Stimulated activated naive CD8-positive, alpha-beta T cell treated with anti-CD3 and anti-CD28 coated beads, Interleukin-15, amount 100 ng/mL, for 72 hours (primary cell): ENCODE results near the gene PCSK6.

Experiments
- ATAC-seq: fragments of 150-1000 bp; cut with Tn5 transposase; 2 replicates; pipeline ENCODE4 v1.10.0; 2021; ENCODE audit warnings: mild to moderate bottlenecking, moderate library complexity
- DNase-seq, 2 donors: peaks; one replicate each; pipeline ENCODE4 v3.0.0; 2021 to 2022
- H3K27ac Mint-ChIP-seq, 2 donors: one replicate each; pipeline ENCODE4 v1.8.0; 2022; ENCODE audit warnings: mild to moderate bottlenecking in 2 of 2, mixed read lengths in 2 of 2, moderate library complexity in 2 of 2
- H3K27me3 Mint-ChIP-seq: one replicate; pipeline ENCODE4 v1.8.0; 2022; ENCODE audit warnings: mixed read lengths
- H3K4me1 Mint-ChIP-seq: one replicate; pipeline ENCODE4 v1.8.0; 2022; ENCODE audit warnings: mild to moderate bottlenecking, mixed read lengths
- H3K4me3 Mint-ChIP-seq, 2 donors: one replicate each; pipeline ENCODE4 v1.8.0; 2022; ENCODE audit warnings: mild to moderate bottlenecking in 2 of 2, mixed read lengths in 2 of 2, moderate library complexity in 1 of 2
- H3K9me3 Mint-ChIP-seq, 2 donors: one replicate each; pipeline ENCODE4 v1.8.0; 2022; ENCODE audit warnings: mixed read lengths in 2 of 2

PCSK6 gene

DNA sequence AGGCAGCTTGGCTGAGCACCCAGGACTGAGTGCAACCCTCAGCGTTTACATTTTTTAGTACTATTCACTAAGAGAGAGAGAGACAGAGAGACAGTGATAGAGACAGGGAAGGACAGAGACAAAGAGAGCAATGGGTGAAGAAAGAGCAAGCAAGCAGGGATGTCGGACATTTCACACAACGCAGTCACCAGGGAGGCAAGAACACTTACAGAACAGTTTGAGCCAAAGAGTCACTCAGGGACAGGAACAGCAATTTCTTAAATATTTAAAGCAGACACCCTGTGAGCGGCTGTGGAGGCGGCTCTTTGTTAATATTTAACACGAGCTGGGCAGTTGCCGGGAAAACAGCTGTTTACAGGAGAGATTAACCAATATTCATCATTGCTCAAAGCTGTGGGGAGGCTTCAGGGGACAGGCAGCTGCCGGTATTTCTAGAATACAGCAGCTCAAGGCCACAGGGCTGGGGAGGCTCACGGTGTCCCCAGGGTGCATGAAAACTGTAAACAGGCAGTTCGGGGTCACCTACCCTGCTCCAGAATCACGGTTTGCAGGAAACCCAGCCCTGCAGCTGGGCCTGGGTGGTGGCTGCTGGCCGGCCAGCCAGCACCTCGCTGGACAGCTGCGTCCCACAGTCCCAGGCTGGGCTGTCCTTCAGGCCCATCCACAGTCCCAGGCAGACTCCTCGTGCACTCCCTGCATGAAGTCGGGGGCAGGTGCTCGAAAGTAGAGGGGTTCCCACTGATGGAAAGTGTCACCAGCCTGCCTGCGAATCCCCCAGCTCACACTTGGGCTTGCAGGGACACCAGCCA is 38.8 kb upstream of the PCSK6 start:
- no peaks in the 10 kb centered on the region for H3K9me3 Mint-ChIP-seq
- DNase-seq (no peak), ATAC-seq (no peak)
- no peak overlapping the region for H3K4me3 Mint-ChIP-seq
- no peaks in the 10 kb centered on the region for H3K4me1 Mint-ChIP-seq
- H3K27me3 Mint-ChIP-seq = no peaks in the 10 kb centered on the region
- no peak overlapping the region for H3K27ac Mint-ChIP-seq

DNA sequence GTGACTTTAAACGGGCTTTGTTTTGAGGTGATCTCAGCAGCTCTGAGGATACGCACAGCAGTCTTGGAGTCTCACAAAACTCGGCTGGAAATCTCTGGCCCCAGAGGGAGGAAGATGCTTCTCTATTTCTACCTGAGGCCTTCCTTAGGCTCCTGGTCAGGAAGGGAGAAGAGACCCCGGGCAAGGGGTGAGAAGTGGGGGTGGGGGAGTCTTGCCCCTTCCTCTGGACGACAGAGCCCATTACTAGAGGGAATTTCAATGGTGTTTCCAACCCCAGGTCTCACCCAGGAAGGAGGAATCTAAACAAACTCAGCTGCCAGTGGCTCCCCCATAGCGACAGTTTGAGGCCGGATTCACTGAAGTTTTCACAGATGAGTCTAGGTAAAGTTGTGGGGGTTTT is 37.4 kb upstream of the PCSK6 start:
- H3K4me3 Mint-ChIP-seq = no peak overlapping the region
- no peak overlapping the region for H3K27ac Mint-ChIP-seq
- no peaks in the 10 kb centered on the region for H3K9me3 Mint-ChIP-seq
- DNase-seq = no peak
- peaks cover 12% of the 10 kb centered on the region for H3K27me3 Mint-ChIP-seq
- H3K4me1 Mint-ChIP-seq = peaks cover 4% of the 10 kb centered on the region
- ATAC-seq = no peak

GRCh38 chr15:101526442-101526841 is 36.9 kb upstream of the PCSK6 start:
- no peaks in the 10 kb centered on the region for H3K9me3 Mint-ChIP-seq
- H3K4me1 Mint-ChIP-seq = peaks cover 9% of the 10 kb centered on the region
- ATAC-seq (no peak), DNase-seq (no peak)
- no peak overlapping the region for H3K27ac Mint-ChIP-seq
- peaks cover 16% of the 10 kb centered on the region for H3K27me3 Mint-ChIP-seq
- no peak overlapping the region for H3K4me3 Mint-ChIP-seq

GRCh38 chr15:101526021-101526420 is 36.5 kb upstream of the PCSK6 start:
- H3K4me3 Mint-ChIP-seq = no peak overlapping the region
- DNase-seq (no peak), ATAC-seq (no peak)
- H3K27me3 Mint-ChIP-seq = peaks cover 19% of the 10 kb centered on the region
- H3K9me3 Mint-ChIP-seq = no peaks in the 10 kb centered on the region
- no peak overlapping the region for H3K27ac Mint-ChIP-seq
- peaks cover 11% of the 10 kb centered on the region for H3K4me1 Mint-ChIP-seq

DNA sequence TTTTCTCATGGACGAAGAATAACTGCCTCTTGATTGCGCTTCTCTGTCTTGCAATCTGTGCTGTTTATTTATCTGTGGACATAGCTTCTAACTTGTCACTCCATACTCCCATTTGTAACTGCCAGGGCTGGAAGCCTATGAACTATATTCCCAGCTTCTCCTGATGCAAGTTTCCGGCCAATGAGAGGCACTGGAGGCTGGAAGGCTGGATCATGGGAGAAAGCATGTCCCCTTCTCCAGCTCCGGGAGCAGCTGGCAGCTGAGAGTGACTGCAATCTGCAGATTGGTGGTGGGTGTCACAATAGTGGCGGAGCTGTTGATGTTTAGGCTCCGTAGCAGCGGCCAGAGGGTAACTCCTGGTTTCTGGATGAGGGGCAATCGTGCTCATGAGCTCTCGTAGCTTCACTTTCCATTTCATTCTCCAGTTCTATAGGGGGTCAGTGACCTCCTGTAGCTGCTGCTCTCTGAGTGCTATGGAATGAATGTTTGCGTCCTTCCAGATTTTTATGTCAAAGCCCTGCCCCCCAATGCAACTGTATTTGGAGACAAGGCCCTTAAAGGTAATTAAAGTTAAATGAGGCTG is 35.7 kb upstream of the PCSK6 start:
- Mint-ChIP-seq H3K27ac (peak overlapping the region in 1 of 2 donors; percentile 57), H3K4me1 (peaks cover 11% of the 10 kb centered on the region), H3K4me3 (no peak overlapping the region), H3K9me3 (peaks cover under 1 to 1% of the 10 kb centered on the region in 2 donors), H3K27me3 (peaks cover 27% of the 10 kb centered on the region)
- no peak for DNase-seq
- ATAC-seq = no peak

DNA sequence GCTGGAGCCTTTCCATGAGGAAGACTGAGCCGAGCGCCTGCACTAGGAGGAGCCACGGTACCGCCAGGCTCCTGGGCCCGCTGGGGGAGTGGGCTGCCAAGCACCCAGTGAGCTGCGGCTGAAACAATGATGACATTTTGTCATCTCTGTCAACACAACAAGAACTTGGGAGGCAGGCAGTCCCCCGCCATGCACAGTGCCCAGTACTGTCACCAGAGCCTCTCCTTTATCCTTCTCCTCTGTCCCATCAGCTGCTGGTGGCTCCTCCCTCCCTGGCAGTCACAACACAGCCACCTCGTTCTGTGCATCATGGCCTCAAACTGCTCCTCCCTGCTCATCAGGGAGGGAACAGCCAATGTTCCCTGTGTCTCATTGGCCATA is 34.0 kb upstream of the PCSK6 start:
- DNase-seq (no peak), ATAC-seq (peak; percentile 26)
- Mint-ChIP-seq H3K4me1 (peaks cover 11% of the 10 kb centered on the region), H3K9me3 (peaks cover 7 to 14% of the 10 kb centered on the region in 2 donors), H3K4me3 (no peak overlapping the region), H3K27me3 (peaks cover 39% of the 10 kb centered on the region), H3K27ac (no peak overlapping the region)

DNA sequence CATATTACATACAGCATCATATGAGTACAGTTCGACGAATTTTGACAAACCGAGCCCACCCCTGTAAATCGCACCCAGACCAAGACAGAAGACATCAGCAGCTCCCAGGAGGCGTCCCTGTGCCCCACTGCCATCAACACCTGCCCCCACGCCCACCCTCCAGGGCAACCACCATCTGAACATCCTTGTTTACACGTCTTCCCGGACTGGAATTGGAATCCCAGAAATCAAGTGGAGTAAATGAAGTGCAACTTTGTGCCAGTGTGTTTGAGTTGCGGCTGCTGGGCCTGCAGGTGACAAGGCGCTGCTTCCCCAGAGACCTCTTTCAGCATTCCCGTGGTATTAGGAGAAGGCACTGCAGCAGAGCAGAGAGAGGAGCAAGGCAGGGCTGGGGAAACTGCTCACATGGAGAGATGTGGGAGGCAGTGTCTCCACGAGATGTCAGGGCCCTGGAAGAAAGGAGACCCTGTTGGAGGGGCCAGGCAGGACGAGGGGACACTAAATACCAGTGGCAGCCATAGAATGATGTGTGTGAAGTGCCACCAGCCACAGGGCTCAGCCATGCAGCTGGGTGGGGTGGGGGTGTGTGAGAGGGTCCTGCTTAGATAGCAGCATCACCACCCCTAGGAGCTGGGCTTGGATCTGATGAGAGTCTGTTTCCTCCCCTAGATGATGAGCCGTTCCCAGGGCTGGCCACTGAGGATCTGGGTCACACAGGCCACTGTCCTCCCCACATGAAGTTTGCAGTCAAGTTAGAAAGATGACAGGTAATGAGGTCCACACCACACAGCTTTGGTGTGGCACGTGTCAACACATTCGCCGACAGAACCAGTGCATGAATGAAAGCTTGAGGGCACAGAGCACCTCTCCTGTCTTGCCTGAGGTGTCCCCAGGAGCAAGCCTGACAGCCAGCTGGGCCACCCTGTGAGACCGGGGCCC is 33.4 kb upstream of the PCSK6 start:
- ATAC-seq (peak; percentile 18), DNase-seq (no peak)
- peak overlapping the region in 1 of 2 donors; percentile 28 for H3K27ac Mint-ChIP-seq
- H3K27me3 Mint-ChIP-seq = peaks cover 39% of the 10 kb centered on the region
- peaks cover 13 to 20% of the 10 kb centered on the region in 2 donors for H3K9me3 Mint-ChIP-seq
- H3K4me1 Mint-ChIP-seq = peaks cover 11% of the 10 kb centered on the region
- H3K4me3 Mint-ChIP-seq = no peak overlapping the region

DNA sequence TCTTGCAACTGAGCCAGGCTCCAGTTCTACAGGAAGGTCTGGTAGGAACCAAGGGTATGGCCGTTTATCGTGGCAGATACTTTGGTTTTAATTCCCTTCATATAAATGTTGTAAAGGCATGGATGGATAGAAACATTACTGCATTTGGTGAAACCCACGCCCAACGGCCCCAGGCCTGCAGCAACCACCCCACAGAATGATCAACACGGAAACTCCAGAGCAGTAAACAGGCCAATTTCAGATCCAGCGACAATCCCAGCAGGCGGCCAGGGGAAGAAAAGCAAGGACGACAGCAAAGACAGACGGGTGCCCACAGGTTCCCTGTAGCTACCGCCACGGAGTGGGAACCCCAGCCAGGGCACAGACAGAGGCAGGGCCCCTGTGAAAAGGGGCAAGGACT is 32.6 kb upstream of the PCSK6 start:
- Mint-ChIP-seq H3K27me3 (peaks cover 39% of the 10 kb centered on the region), H3K27ac (no peak overlapping the region), H3K4me1 (peaks cover 11% of the 10 kb centered on the region), H3K9me3 (peaks cover 14 to 26% of the 10 kb centered on the region in 2 donors), H3K4me3 (no peak overlapping the region)
- DNase-seq (no peak), ATAC-seq (no peak)

DNA sequence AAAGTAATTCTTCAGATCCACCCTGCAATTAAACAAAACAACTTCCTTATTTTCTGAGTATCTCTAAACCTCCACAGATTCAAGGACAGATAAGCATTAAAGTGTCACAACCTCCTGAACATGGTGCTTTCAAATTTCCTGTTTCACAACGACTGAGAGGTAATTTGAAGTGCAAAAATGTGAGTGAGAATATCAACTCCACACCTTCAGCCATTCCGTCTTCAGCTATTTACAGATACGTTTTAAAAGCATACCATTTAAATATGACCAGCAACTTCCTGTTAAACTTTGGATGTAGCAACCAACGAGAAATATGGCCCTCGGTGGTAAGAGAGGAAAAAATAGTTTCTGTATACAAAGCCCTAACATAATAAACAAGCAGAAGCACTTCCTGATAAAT is 32.1 kb upstream of the PCSK6 start:
- no peak for DNase-seq
- Mint-ChIP-seq H3K9me3 (peaks cover 17 to 31% of the 10 kb centered on the region in 2 donors), H3K4me1 (peaks cover 11% of the 10 kb centered on the region), H3K4me3 (no peak overlapping the region), H3K27me3 (peaks cover 39% of the 10 kb centered on the region), H3K27ac (no peak overlapping the region)
- ATAC-seq = no peak

DNA sequence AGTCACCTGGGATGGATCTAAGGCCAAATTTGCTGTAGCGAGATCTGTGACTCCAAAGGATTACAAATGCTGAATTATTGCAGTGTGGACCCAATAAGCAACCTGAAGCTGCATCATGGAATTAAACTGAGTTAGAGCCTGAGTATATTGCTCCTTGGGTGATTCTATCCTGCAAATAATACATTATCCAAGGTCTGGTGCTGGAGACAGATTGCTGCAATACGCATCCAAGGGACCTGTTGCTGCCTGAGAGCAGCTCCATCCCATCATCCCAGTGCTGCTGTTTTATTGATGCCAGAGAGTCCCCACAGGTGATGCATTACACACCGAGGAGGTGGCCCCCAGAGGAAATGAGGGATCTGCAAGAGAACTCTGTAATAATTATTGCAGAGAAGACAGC is 31.6 kb upstream of the PCSK6 start:
- H3K9me3 Mint-ChIP-seq = peaks cover 21 to 36% of the 10 kb centered on the region in 2 donors
- DNase-seq = no peak
- no peak for ATAC-seq
- no peak overlapping the region for H3K4me3 Mint-ChIP-seq
- no peak overlapping the region for H3K27ac Mint-ChIP-seq
- H3K27me3 Mint-ChIP-seq = peaks cover 39% of the 10 kb centered on the region
- H3K4me1 Mint-ChIP-seq = peaks cover 11% of the 10 kb centered on the region

- no peak overlapping the region for H3K4me3 Mint-ChIP-seq
- no peak for ATAC-seq
- no peak overlapping the region for H3K27ac Mint-ChIP-seq
- no peak for DNase-seq
- peaks cover 39% of the 10 kb centered on the region for H3K27me3 Mint-ChIP-seq
- H3K9me3 Mint-ChIP-seq = peaks cover 28 to 43% of the 10 kb centered on the region in 2 donors
- peaks cover 11% of the 10 kb centered on the region for H3K4me1 Mint-ChIP-seq
Measured at GRCh38 chr15:101520395-101520794, 30.9 kb upstream of the PCSK6 start.

DNA sequence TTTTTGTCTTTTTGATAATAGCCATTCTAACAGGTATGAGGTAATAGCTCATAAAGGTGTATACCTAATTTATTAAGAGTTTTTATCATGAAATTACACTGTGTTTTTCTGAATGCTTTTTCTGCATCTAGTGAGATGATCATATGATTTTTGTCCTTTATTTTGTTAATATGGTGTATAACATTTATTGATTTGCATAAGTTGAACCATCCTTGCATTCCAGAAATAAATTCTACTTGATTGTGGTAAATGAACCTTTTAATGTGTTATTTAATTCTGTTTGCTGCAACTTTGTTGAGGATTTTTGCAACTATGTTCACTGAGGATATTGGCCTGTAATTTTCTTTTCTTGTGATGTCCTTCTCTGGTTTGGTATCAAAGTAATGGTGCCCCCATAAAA is 28.0 kb upstream of the PCSK6 start:
- H3K27me3 Mint-ChIP-seq = peaks cover 33% of the 10 kb centered on the region

GRCh38 chr15:101514318-101514717 is 24.8 kb upstream of the PCSK6 start:
- Mint-ChIP-seq H3K4me3 (no peak overlapping the region), H3K9me3 (peaks cover 22 to 33% of the 10 kb centered on the region in 2 donors), H3K27me3 (peaks cover 14% of the 10 kb centered on the region), H3K4me1 (no peaks in the 10 kb centered on the region), H3K27ac (no peak overlapping the region)
- no peak for DNase-seq
- ATAC-seq = no peak

More for the DNA sequence above, 28.0 kb upstream of the PCSK6 start:
- H3K9me3 Mint-ChIP-seq = peaks cover 28 to 43% of the 10 kb centered on the region in 2 donors
- ATAC-seq (no peak), DNase-seq (no peak)
- H3K27ac Mint-ChIP-seq = no peak overlapping the region
- H3K4me3 Mint-ChIP-seq = no peak overlapping the region
- H3K4me1 Mint-ChIP-seq = peaks cover 11% of the 10 kb centered on the region

- peaks cover 13% of the 10 kb centered on the region in 2 donors for H3K9me3 Mint-ChIP-seq
- no peaks in the 10 kb centered on the region for H3K4me1 Mint-ChIP-seq
- no peak overlapping the region for H3K4me3 Mint-ChIP-seq
- peaks cover 11% of the 10 kb centered on the region for H3K27me3 Mint-ChIP-seq
- ATAC-seq = no peak
- H3K27ac Mint-ChIP-seq = no peak overlapping the region
- DNase-seq = no peak
Measured at GRCh38 chr15:101511717-101512116, 22.2 kb upstream of the PCSK6 start.

GRCh38 chr15:101510212-101511197 is 21.0 kb upstream of the PCSK6 start:
- ATAC-seq = no peak
- no peaks in the 10 kb centered on the region for H3K4me1 Mint-ChIP-seq
- H3K27ac Mint-ChIP-seq = no peak overlapping the region
- H3K9me3 Mint-ChIP-seq = peaks cover 1 to 2% of the 10 kb centered on the region in 2 donors
- H3K27me3 Mint-ChIP-seq = peaks cover 20% of the 10 kb centered on the region
- no peak for DNase-seq
- H3K4me3 Mint-ChIP-seq = no peak overlapping the region
